CD4-positive, alpha-beta memory T cell (primary cell): Measurements from ENCODE around the gene GULP1. TPM values are rescaled to one million over a fixed set of nuclear protein-coding genes. Genes with fewer than 3 reads are reported as not detected.
"Not testable (repeated sequence)": the region's sequence is repeated elsewhere in the genome, so short reads cannot be mapped to it uniquely, and the experiment has no call there.

Source experiments
- CTCF ChIA-PET: fragments of 350-600 bp; sonication (Branson Sonifier 250); formaldehyde crosslinking; loops from one replicate; lab custom pipeline; 2021; ENCODE audit warnings: inconsistent platforms; ENCODE audit not compliant: partially characterized antibody; lab: Charles Lee
- POLR2A ChIA-PET: fragments of 350-600 bp; sonication (Branson Sonifier 250); formaldehyde crosslinking; loops from one replicate; lab custom pipeline; 2021; ENCODE audit not compliant: partially characterized antibody; lab: Charles Lee
- DNase-seq, 5 donors: peaks; one replicate each; pipeline versions ENCODE4 v3.0.0 to v3.0.0-alpha.2; 2020 to 2022; ENCODE audit warnings: mixed read lengths in 1 of 5
- H3K27ac ChIP-seq: one replicate; pipeline ENCODE4 v1.7.0; 2013; ENCODE audit warnings: low read depth, low read length
- H3K27me3 ChIP-seq: 2 replicates; pipeline ENCODE4 v1.7.0; 2013; ENCODE audit warnings: mild to moderate bottlenecking, low read length, moderate library complexity; ENCODE audit not compliant: insufficient read depth
- H3K36me3 ChIP-seq: 2 replicates; pipeline ENCODE4 v1.7.0; 2013; ENCODE audit warnings: mild to moderate bottlenecking, low read length, moderate library complexity; ENCODE audit not compliant: insufficient read depth
- H3K4me1 ChIP-seq: 2 replicates; pipeline ENCODE4 v1.7.0; 2013; ENCODE audit warnings: mild to moderate bottlenecking, low read length, moderate library complexity; ENCODE audit not compliant: insufficient read depth
- H3K4me3 ChIP-seq, 2 donors: one replicate each; pipeline ENCODE4 v1.7.0; 2013; ENCODE audit warnings: low read length in 2 of 2, mild to moderate bottlenecking in 1 of 2
- H3K9me3 ChIP-seq, 2 donors: one replicate each; pipeline ENCODE4 v1.7.0; 2013; ENCODE audit warnings: low read length in 2 of 2, control low read depth in 1 of 2; ENCODE audit not compliant: control insufficient read depth in 1 of 2
- H3K27ac Mint-ChIP-seq, 7 donors: one replicate each; pipeline ENCODE4 v1.8.0; 2020 to 2021; ENCODE audit warnings: mixed read lengths in 7 of 7, mild to moderate bottlenecking in 6 of 7, inconsistent platforms in 3 of 7, moderate library complexity in 3 of 7
- H3K27me3 Mint-ChIP-seq, 2 donors: one replicate each; pipeline ENCODE4 v1.8.0; 2020 to 2021; ENCODE audit warnings: mixed read lengths in 2 of 2
- H3K36me3 Mint-ChIP-seq, 2 donors: one replicate each; pipeline ENCODE4 v1.8.0; 2020 to 2021; ENCODE audit warnings: mixed read lengths in 2 of 2, inconsistent platforms in 1 of 2, mild to moderate bottlenecking in 1 of 2
- H3K4me1 Mint-ChIP-seq, 4 donors: one replicate each; pipeline ENCODE4 v1.8.0; 2020 to 2021; ENCODE audit warnings: mixed read lengths in 4 of 4, mild to moderate bottlenecking in 1 of 4
- H3K4me3 Mint-ChIP-seq, 8 donors: one replicate each; pipeline ENCODE4 v1.8.0; 2020 to 2021; ENCODE audit warnings: mixed read lengths in 8 of 8, mild to moderate bottlenecking in 7 of 8, moderate library complexity in 6 of 8, inconsistent platforms in 3 of 8
- H3K9me3 Mint-ChIP-seq, 8 donors: one replicate each; pipeline ENCODE4 v1.8.0; 2020 to 2021; ENCODE audit warnings: mixed read lengths in 8 of 8, mild to moderate bottlenecking in 5 of 8, inconsistent platforms in 3 of 8, moderate library complexity in 1 of 8
- intact Hi-C: fragments of 100-400 bp; cut with micrococcal nuclease; formaldehyde crosslinking; loops from one replicate; pipeline ENCODE4 v1.15.1; 2023
- polyA plus RNA-seq, 2 donors: library from polyadenylated mRNA; unstranded; fragments of 300-500 nt; fragmentation: Illumina TruSeq; gene quantifications; one replicate each; pipeline ENCODE4 v1.2.3, GENCODE V29; 2021
- total RNA-seq, 2 experiments: library from RNA; stranded (reverse); gene quantifications; one replicate each; pipeline ENCODE4 v1.2.3, GENCODE V29; 2021

GULP1 gene
- total and polyA plus RNA-seq, 4 experiments from 2014 or later: not detected

GRCh38 chr2:188600536-188601210 is 309.0 kb downstream of the GULP1 start:
- H3K4me3 Mint-ChIP-seq: no peak overlapping the region
- ChIA-PET POLR2A (no interaction called here), CTCF (no interaction called here)
- no peak for DNase-seq
- no peaks in the 10 kb centered on the region for H3K27me3 Mint-ChIP-seq
- no peaks in the 10 kb centered on the region for H3K36me3 Mint-ChIP-seq
- Histone ChIP-seq H3K4me3 (no peak overlapping the region), H3K4me1 (no peaks in the 10 kb centered on the region), H3K27me3 (no peaks in the 10 kb centered on the region), H3K27ac (no peak overlapping the region), H3K9me3 (no peaks in the 10 kb centered on the region), H3K36me3 (no peaks in the 10 kb centered on the region)
- intact Hi-C loops: no loop called here
- H3K27ac Mint-ChIP-seq: no peak overlapping the region
- no peaks in the 10 kb centered on the region for H3K9me3 Mint-ChIP-seq
- no peaks in the 10 kb centered on the region for H3K4me1 Mint-ChIP-seq

GRCh38 chr2:188601391-188601790 is 309.7 kb downstream of the GULP1 start:
- no peaks in the 10 kb centered on the region for H3K36me3 Mint-ChIP-seq
- Histone ChIP-seq H3K27me3 (no peaks in the 10 kb centered on the region), H3K9me3 (no peaks in the 10 kb centered on the region), H3K4me1 (no peaks in the 10 kb centered on the region), H3K36me3 (no peaks in the 10 kb centered on the region), H3K27ac (no peak overlapping the region), H3K4me3 (no peak overlapping the region)
- intact Hi-C loops: no loop called here
- no peaks in the 10 kb centered on the region for H3K9me3 Mint-ChIP-seq
- H3K27ac Mint-ChIP-seq: no peak overlapping the region
- no peaks in the 10 kb centered on the region for H3K4me1 Mint-ChIP-seq
- DNase-seq: no peak
- no peaks in the 10 kb centered on the region for H3K27me3 Mint-ChIP-seq
- POLR2A ChIA-PET: no interaction called here
- no peak overlapping the region for H3K4me3 Mint-ChIP-seq
- CTCF ChIA-PET: no interaction called here

GRCh38 chr2:188601927-188602326 is 310.3 kb downstream of the GULP1 start:
- H3K4me3 ChIP-seq: no peak overlapping the region
- ChIA-PET CTCF (no interaction called here), POLR2A (no interaction called here)

GRCh38 chr2:188604579-188604978 is 312.9 kb downstream of the GULP1 start:
- Histone ChIP-seq H3K9me3 (no peaks in the 10 kb centered on the region), H3K36me3 (no peaks in the 10 kb centered on the region), H3K4me1 (no peaks in the 10 kb centered on the region), H3K27ac (no peak overlapping the region), H3K27me3 (no peaks in the 10 kb centered on the region), H3K4me3 (no peak overlapping the region)
- no peak for DNase-seq
- Mint-ChIP-seq H3K27ac (no peak overlapping the region), H3K36me3 (no peaks in the 10 kb centered on the region), H3K4me1 (no peaks in the 10 kb centered on the region), H3K9me3 (no peaks in the 10 kb centered on the region), H3K27me3 (no peaks in the 10 kb centered on the region), H3K4me3 (no peak overlapping the region)
- intact Hi-C loops: no loop called here
- CTCF ChIA-PET: no interaction called here
- POLR2A ChIA-PET: no interaction called here

More at GRCh38 chr2:188601927-188602326, 310.3 kb downstream of the GULP1 start:
- Histone ChIP-seq H3K27ac (no peak overlapping the region), H3K4me1 (no peaks in the 10 kb centered on the region), H3K9me3 (no peaks in the 10 kb centered on the region), H3K36me3 (no peaks in the 10 kb centered on the region), H3K27me3 (no peaks in the 10 kb centered on the region)
- intact Hi-C loops: no loop called here
- no peaks in the 10 kb centered on the region for H3K9me3 Mint-ChIP-seq
- H3K4me3 Mint-ChIP-seq: no peak overlapping the region
- H3K27me3 Mint-ChIP-seq: no peaks in the 10 kb centered on the region
- no peaks in the 10 kb centered on the region for H3K4me1 Mint-ChIP-seq
- H3K36me3 Mint-ChIP-seq: no peaks in the 10 kb centered on the region
- no peak overlapping the region for H3K27ac Mint-ChIP-seq
- DNase-seq: no peak

GRCh38 chr2:188605609-188606584 is 314.2 kb downstream of the GULP1 start:
- H3K27me3 Mint-ChIP-seq, H3K9me3 Mint-ChIP-seq, H3K27me3 ChIP-seq, H3K4me3 ChIP-seq, POLR2A ChIA-PET, H3K4me1 ChIP-seq, CTCF ChIA-PET, H3K9me3 ChIP-seq, H3K4me1 Mint-ChIP-seq, DNase-seq, H3K36me3 Mint-ChIP-seq, intact Hi-C loops, H3K36me3 ChIP-seq, H3K27ac ChIP-seq: not testable (repeated sequence)
- peak overlapping the region in 3 of 7 donors; percentile 46 to 83 (median 68) for H3K27ac Mint-ChIP-seq
- peak overlapping the region in 7 of 8 donors; percentile 42 to 78 (median 69) for H3K4me3 Mint-ChIP-seq

GRCh38 chr2:188606596-188606995 is 314.9 kb downstream of the GULP1 start:
- CTCF ChIA-PET, H3K9me3 ChIP-seq, H3K36me3 Mint-ChIP-seq, H3K4me1 ChIP-seq, DNase-seq, POLR2A ChIA-PET, H3K4me3 ChIP-seq, H3K27me3 ChIP-seq, H3K36me3 ChIP-seq, H3K4me3 Mint-ChIP-seq, H3K4me1 Mint-ChIP-seq, intact Hi-C loops, H3K27ac Mint-ChIP-seq, H3K27ac ChIP-seq, H3K9me3 Mint-ChIP-seq, H3K27me3 Mint-ChIP-seq: not testable (repeated sequence)

GRCh38 chr2:188607501-188607900 is 315.8 kb downstream of the GULP1 start:
- ChIA-PET POLR2A (no interaction called here), CTCF (no interaction called here)
- H3K4me3 ChIP-seq: no peak overlapping the region
- H3K9me3 ChIP-seq: no peaks in the 10 kb centered on the region
- no peaks in the 10 kb centered on the region for H3K27me3 ChIP-seq
- no peaks in the 10 kb centered on the region for H3K4me1 ChIP-seq
- DNase-seq: no peak
- no peaks in the 10 kb centered on the region for H3K4me1 Mint-ChIP-seq
- no peaks in the 10 kb centered on the region for H3K36me3 Mint-ChIP-seq
- no peaks in the 10 kb centered on the region for H3K36me3 ChIP-seq
- H3K27me3 Mint-ChIP-seq: no peaks in the 10 kb centered on the region
- H3K27ac ChIP-seq: no peak overlapping the region
- no peak overlapping the region for H3K27ac Mint-ChIP-seq
- no peak overlapping the region for H3K4me3 Mint-ChIP-seq
- intact Hi-C loops: no loop called here
- no peaks in the 10 kb centered on the region for H3K9me3 Mint-ChIP-seq
